SKM-1 treated with dmso at 0.1 percent for 144 hours (cell line): Measurements from ENCODE around the gene PRPF38B.
"Not testable (repeated sequence)": the region's sequence is repeated elsewhere in the genome, so short reads cannot be mapped to it uniquely, and the experiment has no call there.

Source experiments
- DNase-seq: peaks from one replicate; lab custom pipeline; 2025; ENCODE audit not compliant: unreplicated experiment; lab: John Stamatoyannopoulos, UW

Gene PRPF38B

GRCh38 chr1:108691942-108692723, at the start of gene PRPF38B:
Gene PRPF38B, plus strand, starts transcription at chr1:108692310. Its CDS starts 282 bp downstream, at chr1:108692592.
- DNase-seq: peak; percentile 90

DNA sequence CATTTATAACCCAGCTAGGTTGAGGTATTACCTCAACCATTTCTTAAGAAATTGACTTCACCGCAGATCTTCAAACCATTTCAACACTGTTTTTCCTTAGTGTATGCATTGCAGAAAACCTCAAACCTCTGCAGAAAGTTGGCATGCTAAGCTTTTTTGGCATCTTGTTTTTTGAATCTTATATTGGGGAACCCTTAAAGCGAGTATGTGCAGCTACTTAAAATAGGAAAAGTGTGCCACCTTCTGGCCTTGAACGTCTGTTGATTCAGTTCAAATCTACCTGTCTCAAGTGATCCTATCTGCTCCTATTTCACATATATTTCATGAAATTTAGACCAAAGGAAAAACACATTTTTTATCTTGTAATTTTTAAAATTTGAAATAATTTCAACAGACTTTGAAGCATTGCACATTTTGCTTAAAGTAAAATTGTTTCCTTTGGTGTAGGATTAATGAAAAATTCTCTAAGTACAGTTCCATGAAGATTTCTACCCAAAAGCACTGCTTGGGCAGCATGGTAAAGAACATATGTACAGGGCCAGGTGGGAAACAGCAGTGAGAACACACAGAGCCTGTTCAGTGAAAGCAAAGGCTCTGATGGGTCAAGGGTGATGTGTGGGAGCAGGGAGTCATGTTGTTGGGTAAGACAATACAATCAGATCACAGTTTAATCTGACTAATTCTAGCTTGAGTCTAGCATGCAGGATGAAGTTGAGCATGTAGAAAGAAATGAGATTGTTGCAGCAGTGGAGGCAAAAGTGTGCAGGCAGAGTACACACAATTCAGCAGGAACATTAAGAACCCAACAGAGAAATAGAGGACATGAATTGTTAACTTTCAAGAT, 48.4 kb upstream of the PRPF38B start:
- peak; percentile 77 for DNase-seq

GRCh38 chr1:108644984-108645383, 47.1 kb upstream of the PRPF38B start:
- DNase-seq: no peak

GRCh38 chr1:108645564-108646184, 46.4 kb upstream of the PRPF38B start:
- DNase-seq: no peak

DNA sequence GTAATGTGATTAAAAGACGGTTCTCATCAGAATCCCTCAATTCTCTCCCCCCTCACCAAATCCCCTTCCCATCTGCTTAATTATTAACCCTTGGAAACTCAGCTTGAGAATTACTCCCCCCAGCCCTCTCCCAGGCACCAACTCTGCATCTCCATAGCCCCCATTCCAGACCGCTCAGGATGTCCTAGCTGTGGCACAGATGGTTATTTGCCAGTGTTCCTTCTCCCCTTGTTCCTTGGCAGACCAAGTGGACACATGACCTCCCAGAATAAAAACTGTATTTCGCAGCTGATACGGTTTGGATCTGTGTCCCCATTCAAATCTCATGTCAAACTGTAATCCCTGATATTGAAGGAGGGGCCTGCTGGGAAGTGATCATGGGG, 45.9 kb upstream of the PRPF38B start:
- DNase-seq: no peak

DNA sequence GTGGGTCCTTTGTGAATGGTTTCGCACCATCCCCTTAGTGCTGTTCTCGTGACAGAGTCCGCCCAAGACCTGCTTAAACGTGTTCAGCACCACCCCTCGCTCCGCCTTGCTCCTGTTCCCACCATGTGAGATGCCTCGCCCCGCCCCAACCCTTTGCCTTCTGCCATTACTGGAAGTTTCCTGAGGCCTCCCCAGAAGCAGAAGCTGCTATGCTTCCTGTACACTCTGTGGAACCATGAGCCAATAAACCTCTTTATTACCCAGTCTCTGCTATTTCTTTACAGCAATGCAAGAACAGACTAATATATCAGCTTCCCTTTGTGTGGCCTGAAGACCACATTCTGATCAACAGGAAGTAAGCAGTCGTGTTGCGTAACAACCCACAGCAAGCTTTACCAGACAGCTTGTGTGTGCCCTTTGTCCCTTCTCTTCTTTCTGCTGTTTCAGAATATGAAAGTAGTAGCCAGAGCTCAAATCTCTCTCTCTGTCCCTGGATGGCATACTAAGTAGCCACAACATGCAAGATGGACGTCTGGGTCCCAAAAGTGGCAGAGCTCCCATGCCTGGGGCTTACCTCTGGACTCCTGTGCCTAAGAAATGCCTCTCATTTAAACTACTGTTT, 45.4 kb upstream of the PRPF38B start:
- peak; percentile 98 for DNase-seq

- no peak for DNase-seq
Observed at GRCh38 chr1:108653431-108654105, 38.5 kb upstream of the PRPF38B start.

DNA sequence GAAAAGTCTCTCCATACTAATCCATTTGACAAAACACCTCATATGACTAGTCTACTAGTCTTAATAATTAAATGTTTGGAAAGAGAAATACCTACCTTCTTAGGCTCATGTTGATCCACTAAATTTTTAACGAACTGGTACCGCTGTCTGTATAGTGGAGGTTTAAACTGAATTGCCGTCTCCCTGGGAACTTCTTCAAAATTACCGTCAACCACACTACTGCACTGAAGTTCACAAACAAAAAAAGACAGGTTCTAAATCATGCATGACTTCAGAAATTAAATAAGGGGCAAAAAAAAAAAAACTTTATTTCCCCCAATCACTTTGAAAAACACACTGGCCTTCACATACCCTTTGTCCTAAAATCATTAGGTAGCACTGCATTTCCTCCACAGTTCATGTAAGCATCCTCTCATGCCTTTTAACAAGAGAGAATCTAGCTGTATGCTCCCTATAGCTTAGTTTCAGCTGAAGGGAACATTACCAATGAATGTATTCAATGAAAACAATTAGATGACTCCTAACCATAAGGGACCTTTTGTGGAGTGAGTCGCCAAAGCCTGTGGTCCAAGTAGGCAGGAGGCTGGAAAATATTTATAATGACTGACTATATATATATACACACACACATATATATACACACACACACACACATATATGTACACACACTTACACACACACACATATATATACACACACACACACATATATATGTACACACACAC, 34.6 kb upstream of the PRPF38B start:
- no peak for DNase-seq

DNA sequence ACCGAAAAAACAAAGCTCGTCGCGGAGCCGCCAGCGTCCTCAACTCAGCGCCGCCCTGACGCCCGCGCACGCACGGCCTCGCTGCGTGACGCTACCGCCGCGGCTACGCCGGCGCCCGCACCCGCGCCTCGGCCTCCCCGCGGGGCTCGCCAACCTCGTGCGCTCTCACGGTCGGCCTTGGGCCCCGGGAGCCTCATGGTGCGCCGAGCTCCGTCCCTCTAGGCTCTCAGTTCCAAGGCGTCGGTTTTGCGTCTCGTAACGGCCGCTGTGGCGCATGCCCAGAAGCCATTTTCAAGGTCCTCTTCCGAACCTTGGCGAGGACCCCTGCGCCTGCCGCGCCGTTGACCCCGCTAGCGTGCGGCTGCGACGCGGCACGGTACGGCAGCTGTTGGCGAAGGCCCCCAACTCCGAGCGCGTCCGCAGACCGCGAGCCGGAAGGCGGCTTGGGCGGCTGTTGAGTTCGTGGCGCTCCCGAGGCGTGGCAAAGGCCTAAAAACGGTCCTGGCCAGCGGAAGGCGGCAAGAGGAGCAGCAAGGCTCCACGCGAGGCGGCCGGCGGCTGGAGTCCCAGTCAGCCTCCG, 31.0 kb upstream of the PRPF38B start, which contains the start of gene HENMT1:
Gene HENMT1, minus strand, starts transcription at position 64 of the 580 bp plus-strand sequence. CDS start 1,209 bp downstream, outside the sequence.
- DNase-seq: no peak

- DNase-seq: no peak
Observed at GRCh38 chr1:108663074-108663473, 29.0 kb upstream of the PRPF38B start.

- no peak for DNase-seq
Observed at GRCh38 chr1:108664481-108664880, 27.6 kb upstream of the PRPF38B start.

GRCh38 chr1:108665067-108665466, 27.0 kb upstream of the PRPF38B start:
- no peak for DNase-seq

- no peak for DNase-seq
Observed at GRCh38 chr1:108665771-108666170, 26.3 kb upstream of the PRPF38B start.

DNA sequence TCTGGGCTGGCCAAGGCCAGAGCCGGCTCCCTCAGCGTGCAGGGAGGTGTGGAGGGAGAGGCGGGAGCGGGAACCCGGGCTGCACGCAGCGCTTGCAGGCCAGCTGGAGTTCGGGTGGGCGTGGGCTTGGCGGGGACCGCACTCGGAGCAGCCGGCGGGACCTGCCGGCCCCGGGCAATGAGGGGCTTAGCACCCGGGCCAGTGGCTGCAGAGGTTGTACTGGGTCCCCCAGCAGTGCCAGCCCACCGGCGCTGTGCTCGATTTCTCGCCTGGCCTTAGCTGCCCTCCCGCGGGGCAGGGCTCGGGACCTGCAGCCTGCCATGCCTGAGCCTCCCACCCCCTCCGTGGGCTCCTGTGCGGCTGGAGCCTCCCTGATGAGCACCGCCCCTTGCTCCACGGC, 24.7 kb upstream of the PRPF38B start:
- not testable (repeated sequence) for DNase-seq

GRCh38 chr1:108668777-108669176, 23.3 kb upstream of the PRPF38B start:
- no peak for DNase-seq

- DNase-seq: no peak
Observed at GRCh38 chr1:108669679-108670078, 22.4 kb upstream of the PRPF38B start.

DNA sequence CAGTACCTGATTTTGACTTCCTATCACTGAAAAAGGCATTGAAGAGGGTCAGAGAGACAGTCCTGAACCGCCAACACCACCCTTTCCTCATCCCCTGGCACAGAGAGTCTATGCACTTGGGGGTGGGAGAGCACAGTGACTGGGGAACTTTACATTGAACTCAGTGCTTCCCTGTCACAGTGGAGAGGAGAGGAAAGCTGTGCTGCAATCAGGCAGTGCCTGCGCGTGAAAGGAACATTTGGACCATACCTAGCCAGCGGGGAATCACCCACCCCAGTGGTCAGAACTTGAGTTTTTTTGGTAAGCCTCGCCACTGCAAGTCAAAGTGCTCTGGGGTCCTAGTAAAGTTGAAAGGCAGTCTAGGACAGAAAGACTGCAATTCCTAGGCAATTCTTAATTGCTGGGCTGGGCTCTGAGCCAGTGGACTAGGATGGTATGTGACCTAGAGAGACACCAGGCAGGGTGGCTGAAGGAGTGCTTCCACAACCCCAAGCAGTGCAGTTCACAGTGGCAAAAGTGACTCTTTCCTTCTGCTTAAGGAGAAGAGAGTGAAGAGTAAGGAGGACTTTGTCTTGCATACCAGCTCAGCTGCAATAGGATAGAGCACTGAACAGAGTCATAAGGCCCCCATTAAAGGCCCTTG, 21.9 kb upstream of the PRPF38B start:
- DNase-seq: no peak

DNA sequence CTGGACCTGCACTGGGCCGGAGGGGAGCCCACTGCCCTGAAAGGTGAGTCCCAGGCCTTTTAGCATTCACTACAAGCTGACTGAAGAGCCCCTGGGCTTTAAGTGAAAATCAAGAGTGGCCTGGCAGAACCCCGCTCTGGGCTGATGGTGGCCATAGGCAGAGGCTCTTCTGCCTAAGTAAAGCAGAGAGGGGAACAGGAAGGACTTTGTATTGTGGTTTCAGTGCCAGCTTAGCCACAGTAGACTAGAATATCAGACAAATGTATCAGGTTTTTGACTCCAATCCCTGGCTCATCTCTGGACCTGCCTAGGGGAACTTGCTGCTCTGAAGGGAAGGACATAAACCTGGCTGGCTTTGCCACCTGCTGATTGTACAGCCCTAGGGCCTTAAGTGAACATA, 21.0 kb upstream of the PRPF38B start:
- no peak for DNase-seq

- no peak for DNase-seq
Observed at GRCh38 chr1:108678706-108679105, 13.4 kb upstream of the PRPF38B start.
